PC-9 (cell line): ENCODE measurements around the gene SORCS2. TPM values are rescaled to one million over a fixed set of nuclear protein-coding genes. Genes with fewer than 3 reads are reported as not detected.

Experiments used
- BruUV-seq: library from RNA; stranded (reverse); fragments of 400-500 nt; replicated peaks from 2 replicates; lab custom pipeline; 2021; lab: Mats Ljungman, UMichigan
- CTCF ChIA-PET: fragments of 300-600 bp; sonication (Branson Sonifier 250); formaldehyde crosslinking; loops from one replicate; lab custom pipeline; 2022; ENCODE audit warnings: antibody characterized with exemption; lab: Charles Lee
- POLR2A ChIA-PET: fragments of 300-600 bp; sonication (Branson Sonifier 250); formaldehyde crosslinking; loops from one replicate; lab custom pipeline; 2022; ENCODE audit warnings: antibody characterized with exemption; ENCODE audit not compliant: unreplicated experiment; lab: Charles Lee
- DNase-seq, 2 experiments: peaks; one replicate each; pipeline versions ENCODE4 v3.0.0 to v3.0.0-alpha.2; 2015 to 2022; ENCODE audit warnings: mixed read lengths in 1 of 2
- H2AFZ ChIP-seq: fragments of 200-600 bp; sonication (generic); 2 replicates; pipeline ENCODE4 v1.8.1; 2017; ENCODE audit warnings: antibody characterized with exemption
- H3F3A ChIP-seq: fragments of 200-600 bp; sonication (generic); 2 replicates; pipeline ENCODE4 v1.8.1; 2017; ENCODE audit warnings: antibody characterized with exemption, mild to moderate bottlenecking, low read depth; ENCODE audit not compliant: insufficient read depth
- H3K27ac ChIP-seq: fragments of 200-600 bp; sonication (generic); 2 replicates; pipeline ENCODE4 v1.6.1; 2016; ENCODE audit warnings: mixed run types
- H3K27me3 ChIP-seq: fragments of 200-600 bp; sonication (generic); 2 replicates; pipeline ENCODE4 v1.6.1; 2016; ENCODE audit warnings: low read depth, mixed run types; ENCODE audit not compliant: insufficient read depth
- H3K36me3 ChIP-seq: fragments of 200-600 bp; sonication (generic); 2 replicates; pipeline ENCODE4 v1.6.1; 2016; ENCODE audit warnings: low read depth, mixed run types
- H3K4me1 ChIP-seq: fragments of 200-600 bp; sonication (generic); replicated peaks from 2 replicates; pipeline ENCODE4 v1.6.1; 2016; ENCODE audit warnings: mixed run types; ENCODE audit not compliant: insufficient read depth
- H3K4me2 ChIP-seq: fragments of 200-600 bp; sonication (generic); 2 replicates; pipeline ENCODE4 v1.6.1; 2017; ENCODE audit warnings: mixed run types
- H3K4me3 ChIP-seq: fragments of 200-600 bp; sonication (generic); 2 replicates; pipeline ENCODE4 v1.6.1; 2016; ENCODE audit warnings: mixed run types
- H3K79me2 ChIP-seq: fragments of 200-600 bp; sonication (generic); 2 replicates; pipeline ENCODE4 v1.6.1; 2017; ENCODE audit warnings: low read depth, mixed run types
- H3K9me2 ChIP-seq: fragments of 200-600 bp; sonication (generic); 2 replicates; pipeline ENCODE4 v1.8.1; 2017; ENCODE audit warnings: mild to moderate bottlenecking; ENCODE audit not compliant: insufficient read depth
- H3K9me3 ChIP-seq: fragments of 200-600 bp; sonication (generic); 2 replicates; pipeline ENCODE4 v1.8.1; 2016; ENCODE audit warnings: low read depth; ENCODE audit not compliant: insufficient read depth
- H4K20me1 ChIP-seq: fragments of 200-600 bp; sonication (generic); 2 replicates; pipeline ENCODE4 v1.8.1; 2017; ENCODE audit not compliant: insufficient read depth
- EZH2 ChIP-seq: fragments of 200-600 bp; sonication (generic); IDR thresholded peaks from 2 replicates; pipeline ENCODE4 v1.8.0; 2017; ENCODE audit warnings: antibody characterized with exemption, low read depth
- intact Hi-C: fragments of 100-400 bp; cut with micrococcal nuclease; formaldehyde crosslinking; loops from one replicate; pipeline ENCODE4 v1.10.0; 2022; ENCODE audit not compliant: unreplicated experiment
- total RNA-seq: library from RNA; stranded (reverse); gene quantifications from 2 replicates; pipeline ENCODE4 v1.2.3, GENCODE V29; 2021
- TF ChIP-seq, protein P1 (sequence below): fragments of 200-600 bp; sonication (generic); conservative IDR thresholded peaks from 2 replicates; pipeline ENCODE4 v1.6.1; 2017; ENCODE audit warnings: mixed run types, antibody characterized with exemption, mild to moderate bottlenecking, moderate library complexity

SORCS2 gene
- total RNA-seq, 1 experiment from 2014 or later, result 25.8 TPM

DNA sequence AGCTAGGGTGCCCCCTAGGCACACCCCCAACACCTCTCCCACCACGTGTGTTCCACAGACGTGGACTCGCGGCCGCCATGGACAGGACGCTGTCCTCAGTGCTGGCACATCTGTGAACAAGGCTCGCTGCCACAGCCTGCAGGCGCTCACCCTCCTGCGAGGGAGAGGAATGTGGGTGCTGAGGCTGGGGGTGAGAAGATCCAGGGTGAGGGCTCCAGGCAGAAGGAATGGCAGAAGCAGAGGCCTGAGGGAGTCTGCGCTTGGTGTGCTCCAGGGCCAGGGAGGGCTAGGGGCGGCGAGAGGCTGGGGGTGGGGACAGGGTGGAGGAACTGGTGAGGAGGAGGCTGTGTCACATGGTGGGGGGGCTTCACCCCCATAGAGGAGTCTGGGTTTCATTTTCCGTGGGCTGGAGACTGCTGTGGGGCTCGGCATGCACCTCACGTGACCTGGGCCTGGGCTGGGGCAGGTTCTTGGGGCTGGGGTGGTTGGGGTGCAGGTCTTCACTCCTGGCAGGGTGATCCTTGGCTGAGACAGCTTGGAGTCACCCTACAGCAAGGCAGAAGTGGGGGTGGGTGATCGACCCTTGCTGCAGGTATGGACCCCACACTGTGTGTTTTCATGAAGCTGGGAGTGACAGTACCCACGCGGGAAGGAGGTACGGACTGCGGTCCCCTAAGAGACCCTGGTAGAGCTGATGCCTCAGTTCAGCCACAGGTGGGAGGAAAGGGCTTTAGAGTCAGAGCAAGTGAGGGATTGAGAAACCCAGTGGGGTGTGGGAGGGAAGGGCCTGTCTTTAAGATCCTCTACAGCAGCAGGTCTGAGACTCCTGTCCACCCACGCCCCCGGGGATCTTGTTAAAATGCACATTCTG is 138.7 kb downstream of the SORCS2 start:
- H3K27ac ChIP-seq, result no peak overlapping the region
- no peaks in the 10 kb centered on the region for H3K79me2 ChIP-seq
- POLR2A ChIA-PET, result no interaction called here
- no peak overlapping the region for H3K4me2 ChIP-seq
- no peak for DNase-seq
- no TSS peak for BruUV-seq
- H3K27me3 ChIP-seq, result no peaks in the 10 kb centered on the region
- H3K36me3 ChIP-seq, result no peaks in the 10 kb centered on the region
- no peaks in the 10 kb centered on the region for H3K9me3 ChIP-seq
- intact Hi-C loops, result no loop called here
- H4K20me1 ChIP-seq, result no peaks in the 10 kb centered on the region
- CTCF ChIA-PET, result no interaction called here
- no peak overlapping the region for H2AFZ ChIP-seq
- no peaks in the 10 kb centered on the region for H3K9me2 ChIP-seq
- H3K4me1 ChIP-seq, result peaks cover 12% of the 10 kb centered on the region
- H3F3A ChIP-seq, result no peaks in the 10 kb centered on the region
- no peak overlapping the region for H3K4me3 ChIP-seq
- TF ChIP-seq, protein P1, sequence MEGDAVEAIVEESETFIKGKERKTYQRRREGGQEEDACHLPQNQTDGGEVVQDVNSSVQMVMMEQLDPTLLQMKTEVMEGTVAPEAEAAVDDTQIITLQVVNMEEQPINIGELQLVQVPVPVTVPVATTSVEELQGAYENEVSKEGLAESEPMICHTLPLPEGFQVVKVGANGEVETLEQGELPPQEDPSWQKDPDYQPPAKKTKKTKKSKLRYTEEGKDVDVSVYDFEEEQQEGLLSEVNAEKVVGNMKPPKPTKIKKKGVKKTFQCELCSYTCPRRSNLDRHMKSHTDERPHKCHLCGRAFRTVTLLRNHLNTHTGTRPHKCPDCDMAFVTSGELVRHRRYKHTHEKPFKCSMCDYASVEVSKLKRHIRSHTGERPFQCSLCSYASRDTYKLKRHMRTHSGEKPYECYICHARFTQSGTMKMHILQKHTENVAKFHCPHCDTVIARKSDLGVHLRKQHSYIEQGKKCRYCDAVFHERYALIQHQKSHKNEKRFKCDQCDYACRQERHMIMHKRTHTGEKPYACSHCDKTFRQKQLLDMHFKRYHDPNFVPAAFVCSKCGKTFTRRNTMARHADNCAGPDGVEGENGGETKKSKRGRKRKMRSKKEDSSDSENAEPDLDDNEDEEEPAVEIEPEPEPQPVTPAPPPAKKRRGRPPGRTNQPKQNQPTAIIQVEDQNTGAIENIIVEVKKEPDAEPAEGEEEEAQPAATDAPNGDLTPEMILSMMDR, result no peak
- TF ChIP-seq EZH2, result no peak

DNA sequence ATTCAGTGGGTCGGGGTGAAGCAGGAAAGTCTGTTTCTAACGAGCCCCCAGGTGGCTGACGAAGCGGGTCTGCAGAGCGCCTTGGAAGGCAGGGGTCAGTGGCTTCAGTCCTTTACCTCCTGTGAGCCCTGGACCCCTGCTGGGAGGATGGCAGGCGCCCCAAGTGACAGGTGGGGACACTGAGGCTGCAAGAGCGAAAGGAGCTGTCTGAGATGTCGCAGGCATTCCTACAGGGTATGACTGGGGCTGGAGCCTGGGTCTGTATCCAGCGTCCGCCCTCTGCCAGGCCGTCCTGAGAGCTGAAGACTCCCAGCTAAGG is 139.3 kb downstream of the SORCS2 start:
- Histone ChIP-seq H3K4me1 (peaks cover 12% of the 10 kb centered on the region), H3K27ac (no peak overlapping the region), H4K20me1 (no peaks in the 10 kb centered on the region), H3K9me2 (no peaks in the 10 kb centered on the region), H3F3A (no peaks in the 10 kb centered on the region), H2AFZ (no peak overlapping the region), H3K9me3 (no peaks in the 10 kb centered on the region), H3K4me3 (no peak overlapping the region), H3K79me2 (no peaks in the 10 kb centered on the region), H3K36me3 (no peaks in the 10 kb centered on the region), H3K4me2 (no peak overlapping the region), H3K27me3 (no peaks in the 10 kb centered on the region)
- intact Hi-C loops, result no loop called here
- CTCF ChIA-PET, result no interaction called here
- TF ChIP-seq EZH2, result no peak
- TF ChIP-seq, protein P1, result no peak
- no TSS peak for BruUV-seq
- no peak for DNase-seq
- POLR2A ChIA-PET, result no interaction called here

DNA sequence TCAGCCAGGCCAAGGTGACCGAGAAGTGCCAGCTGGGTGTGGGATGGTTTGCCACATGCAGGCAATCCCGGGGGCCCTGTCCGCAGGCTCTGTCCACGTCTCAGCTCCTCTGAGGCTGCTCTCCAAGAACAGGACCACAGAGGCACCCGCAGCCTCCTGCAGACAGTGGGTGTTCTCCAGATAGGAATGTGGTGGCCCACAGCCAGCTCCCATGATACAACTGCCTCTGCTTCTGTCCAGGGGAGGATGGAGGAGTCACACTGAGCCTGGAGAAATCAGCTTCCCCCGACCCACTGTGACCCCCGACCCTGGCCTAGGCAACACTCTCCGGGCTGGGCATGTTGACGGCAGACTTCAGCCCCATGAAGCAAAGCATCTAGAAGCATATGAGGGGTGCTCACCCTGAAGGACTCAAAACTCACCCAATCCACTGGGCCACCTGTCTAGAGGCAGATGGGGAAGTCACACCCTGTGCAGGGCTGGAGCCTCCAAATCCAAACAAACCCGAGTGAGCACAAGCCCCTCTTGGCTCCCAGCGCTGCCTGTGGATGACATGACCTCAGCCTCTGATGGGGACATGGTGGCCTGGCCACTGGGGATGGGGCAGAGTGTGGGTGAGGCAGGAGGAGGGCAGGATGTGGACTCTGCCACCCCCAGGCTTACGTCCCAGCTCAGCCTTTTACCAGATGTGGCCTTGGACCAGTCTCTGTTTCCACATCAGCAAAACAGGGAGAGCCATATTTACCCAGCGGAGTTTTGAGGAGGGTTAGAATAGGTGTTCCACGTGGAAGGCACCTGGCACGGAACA is 140.1 kb downstream of the SORCS2 start:
- TF ChIP-seq EZH2, result no peak
- TF ChIP-seq, protein P1, result no peak
- H2AFZ ChIP-seq, result no peak overlapping the region
- peaks cover 12% of the 10 kb centered on the region for H3K4me1 ChIP-seq
- H3K4me2 ChIP-seq, result no peak overlapping the region
- no peaks in the 10 kb centered on the region for H3K9me2 ChIP-seq
- peak in 1 of 2 experiments; percentile 20 for DNase-seq
- CTCF ChIA-PET, result no interaction called here
- no TSS peak for BruUV-seq
- no peaks in the 10 kb centered on the region for H3F3A ChIP-seq
- H3K27me3 ChIP-seq, result no peaks in the 10 kb centered on the region
- H4K20me1 ChIP-seq, result no peaks in the 10 kb centered on the region
- no peak overlapping the region for H3K27ac ChIP-seq
- POLR2A ChIA-PET, result interaction anchor here (0.6 kb wide), 1 partner anchor 563 kb away, joined by 3 read pairs; no protein-coding TSS in a partner anchor
- H3K79me2 ChIP-seq, result no peaks in the 10 kb centered on the region
- no peak overlapping the region for H3K4me3 ChIP-seq
- no peaks in the 10 kb centered on the region for H3K36me3 ChIP-seq
- H3K9me3 ChIP-seq, result no peaks in the 10 kb centered on the region
- intact Hi-C loops, result no loop called here
